SU-DHL-6 (cell line): ENCODE measurements around the gene MARCO.

Source experiments
- CTCF ChIP-seq: fragments of 200-600 bp; sonication (generic); IDR thresholded peaks from one replicate; pipeline ENCODE4 v1.5.1; 2017; ENCODE audit warnings: antibody characterized with exemption, mild to moderate bottlenecking, low read length, moderate library complexity; ENCODE audit not compliant: insufficient read depth, poor library complexity, severe bottlenecking
- EZH2phosphoT487 ChIP-seq: fragments of 200-600 bp; sonication (generic), shearing (Covaris generic); conservative IDR thresholded peaks from 2 replicates; pipeline ENCODE4 v1.6.1; 2018; ENCODE audit warnings: mild to moderate bottlenecking, antibody characterized with exemption, low read length, moderate library complexity, mixed read lengths

GRCh38 chr2:118918017-118918416 is 24.0 kb upstream of the MARCO start:
- TF ChIP-seq CTCF (no peak), EZH2phosphoT487 (no peak)
